Coronary artery (tissue), 2 donors: Measurements from ENCODE around the gene NFIX.

Experiments used
- DNase-seq: peaks from one replicate; pipeline ENCODE4 v3.0.0-alpha.2; 2017; ENCODE audit warnings: low spot score
- H3K27ac ChIP-seq, 2 donors: fragments of 200-600 bp; sonication (generic); one replicate each; pipeline ENCODE4 v1.5.1; 2016 to 2019
- H3K4me3 ChIP-seq: fragments of 200-600 bp; sonication (generic); 2 replicates; pipeline ENCODE4 v1.5.1; 2016; ENCODE audit warnings: mild to moderate bottlenecking, moderate library complexity
- TF ChIP-seq, protein P1 (sequence below): fragments of 200-600 bp; sonication (generic); IDR thresholded peaks from one replicate; pipeline ENCODE4 v1.5.1; 2019; ENCODE audit warnings: antibody characterized with exemption

Gene NFIX

DNA sequence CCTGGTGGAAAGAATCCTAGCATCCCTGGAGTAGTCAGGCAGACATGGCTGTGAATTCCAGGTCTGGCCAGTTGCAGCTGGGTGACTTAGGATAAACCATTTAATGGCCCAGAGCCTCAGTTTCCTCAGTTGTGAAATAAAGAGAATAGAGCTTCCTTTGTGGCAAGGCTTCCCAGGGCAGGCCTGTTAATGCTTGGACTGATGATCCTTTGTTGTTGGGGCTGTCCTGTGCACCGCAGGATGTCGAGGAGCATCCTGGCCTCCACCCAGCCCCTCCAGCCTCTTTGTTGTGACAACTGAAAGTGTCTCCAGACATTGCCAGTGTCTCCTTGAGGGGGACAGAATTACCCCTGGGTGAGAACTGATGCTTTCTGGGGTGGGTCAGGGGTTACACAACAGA, 91.1 kb downstream of the NFIX start:
- Histone ChIP-seq H3K4me3 (no peak overlapping the region), H3K27ac (peak overlapping the region in 1 of 2 donors; percentile 77)
- no peak for DNase-seq
- TF ChIP-seq, protein P1, sequence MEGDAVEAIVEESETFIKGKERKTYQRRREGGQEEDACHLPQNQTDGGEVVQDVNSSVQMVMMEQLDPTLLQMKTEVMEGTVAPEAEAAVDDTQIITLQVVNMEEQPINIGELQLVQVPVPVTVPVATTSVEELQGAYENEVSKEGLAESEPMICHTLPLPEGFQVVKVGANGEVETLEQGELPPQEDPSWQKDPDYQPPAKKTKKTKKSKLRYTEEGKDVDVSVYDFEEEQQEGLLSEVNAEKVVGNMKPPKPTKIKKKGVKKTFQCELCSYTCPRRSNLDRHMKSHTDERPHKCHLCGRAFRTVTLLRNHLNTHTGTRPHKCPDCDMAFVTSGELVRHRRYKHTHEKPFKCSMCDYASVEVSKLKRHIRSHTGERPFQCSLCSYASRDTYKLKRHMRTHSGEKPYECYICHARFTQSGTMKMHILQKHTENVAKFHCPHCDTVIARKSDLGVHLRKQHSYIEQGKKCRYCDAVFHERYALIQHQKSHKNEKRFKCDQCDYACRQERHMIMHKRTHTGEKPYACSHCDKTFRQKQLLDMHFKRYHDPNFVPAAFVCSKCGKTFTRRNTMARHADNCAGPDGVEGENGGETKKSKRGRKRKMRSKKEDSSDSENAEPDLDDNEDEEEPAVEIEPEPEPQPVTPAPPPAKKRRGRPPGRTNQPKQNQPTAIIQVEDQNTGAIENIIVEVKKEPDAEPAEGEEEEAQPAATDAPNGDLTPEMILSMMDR = no peak

DNA sequence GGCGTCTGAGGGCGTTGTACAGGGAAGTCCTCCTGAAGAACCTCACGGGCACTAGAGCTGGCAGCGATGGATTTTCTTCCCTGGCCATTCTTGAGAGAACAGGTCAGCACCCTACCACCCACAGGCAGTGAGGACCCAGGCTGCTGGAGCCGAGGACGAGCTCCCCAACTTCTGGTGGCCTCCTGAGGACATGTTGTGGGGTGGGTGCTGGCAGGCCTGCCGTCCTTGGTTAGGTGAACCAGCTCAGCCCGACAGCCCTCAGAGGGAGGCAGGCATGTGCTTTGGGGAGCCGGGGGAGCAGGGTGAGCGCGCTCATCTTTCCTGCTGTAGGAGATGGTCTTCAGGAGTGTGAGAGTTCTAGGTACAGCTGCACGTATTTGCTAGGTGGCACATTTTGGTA, 92.0 kb downstream of the NFIX start:
- peak overlapping the region; percentile 32 to 77 for H3K27ac ChIP-seq
- no peak overlapping the region for H3K4me3 ChIP-seq
- no peak for DNase-seq
- TF ChIP-seq, protein P1 = no peak

DNA sequence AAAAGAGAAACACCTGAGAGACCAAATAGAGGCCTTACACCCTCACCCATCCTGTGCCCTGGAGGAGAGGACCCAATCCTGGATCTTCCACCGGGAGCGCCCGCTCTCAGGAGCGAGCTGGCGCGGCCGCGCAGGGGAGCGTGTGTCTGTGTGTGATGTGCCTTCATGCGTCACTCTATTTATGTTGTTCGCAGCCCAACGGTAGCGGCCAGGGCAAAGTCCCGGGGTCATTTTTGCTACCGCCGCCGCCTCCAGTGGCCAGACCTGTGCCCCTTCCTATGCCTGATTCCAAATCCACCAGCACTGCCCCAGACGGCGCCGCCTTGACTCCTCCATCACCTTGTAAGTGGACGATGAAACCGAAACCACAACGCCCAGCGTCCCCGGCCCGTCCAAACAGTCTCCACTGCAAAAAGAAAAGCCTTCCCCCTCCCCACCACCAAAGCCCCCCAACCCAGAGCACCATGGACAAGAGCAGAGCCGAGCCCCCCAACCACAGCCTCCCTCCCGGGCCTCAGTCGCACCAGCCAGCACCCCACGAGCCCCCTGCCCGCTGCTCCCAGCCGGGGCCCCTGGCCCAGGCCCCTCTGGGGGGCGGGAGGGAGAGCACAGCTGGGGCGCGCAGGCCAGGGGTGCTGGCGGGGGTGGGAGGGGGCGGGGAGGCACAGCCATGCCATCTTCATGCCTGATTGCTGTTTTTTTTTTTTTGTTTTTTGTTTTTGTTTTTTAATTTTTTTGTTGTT, 92.7 kb downstream of the NFIX start:
- no peak for DNase-seq
- TF ChIP-seq, protein P1 = no peak
- H3K27ac ChIP-seq = peak overlapping the region in 1 of 2 donors; percentile 66
- H3K4me3 ChIP-seq = no peak overlapping the region

DNA sequence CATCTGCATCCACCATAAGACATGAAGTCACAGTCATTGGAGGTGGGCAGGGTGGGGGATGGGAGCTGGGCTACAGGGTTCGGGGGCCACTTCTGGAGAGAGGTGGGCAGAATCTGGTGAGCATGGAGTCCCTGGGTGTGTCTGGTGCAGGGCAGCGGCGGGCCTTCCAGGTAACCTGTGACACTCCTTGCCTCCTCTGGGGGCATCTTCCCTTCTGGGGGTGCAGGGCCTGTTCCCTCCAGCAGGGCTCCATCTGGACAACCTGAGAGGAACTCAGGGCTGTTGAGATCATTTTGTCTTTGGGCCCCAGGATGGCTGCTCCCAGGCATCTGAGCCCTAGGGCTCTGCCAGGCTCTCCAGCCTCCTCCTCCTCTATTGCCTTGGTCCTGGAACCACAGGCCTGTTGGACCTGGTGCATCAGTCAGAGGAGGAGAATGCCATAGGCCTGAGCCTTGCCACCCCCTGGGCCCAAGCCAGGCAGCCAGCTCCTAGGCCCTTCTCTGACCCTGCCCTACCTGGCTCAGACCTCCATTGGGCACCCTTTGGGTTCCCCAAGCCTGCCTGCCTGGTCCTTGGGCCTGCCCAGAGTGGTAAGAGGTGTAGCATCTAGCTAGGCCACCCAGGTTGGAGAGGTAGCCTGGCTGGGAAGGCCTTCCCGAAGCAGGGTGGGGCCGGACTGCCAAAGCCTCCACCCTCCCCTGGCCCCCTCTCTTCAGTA, 94.0 kb downstream of the NFIX start:
- TF ChIP-seq, protein P1 = no peak
- DNase-seq = no peak
- no peak overlapping the region for H3K4me3 ChIP-seq
- peak overlapping the region; percentile 83 to 95 for H3K27ac ChIP-seq

DNA sequence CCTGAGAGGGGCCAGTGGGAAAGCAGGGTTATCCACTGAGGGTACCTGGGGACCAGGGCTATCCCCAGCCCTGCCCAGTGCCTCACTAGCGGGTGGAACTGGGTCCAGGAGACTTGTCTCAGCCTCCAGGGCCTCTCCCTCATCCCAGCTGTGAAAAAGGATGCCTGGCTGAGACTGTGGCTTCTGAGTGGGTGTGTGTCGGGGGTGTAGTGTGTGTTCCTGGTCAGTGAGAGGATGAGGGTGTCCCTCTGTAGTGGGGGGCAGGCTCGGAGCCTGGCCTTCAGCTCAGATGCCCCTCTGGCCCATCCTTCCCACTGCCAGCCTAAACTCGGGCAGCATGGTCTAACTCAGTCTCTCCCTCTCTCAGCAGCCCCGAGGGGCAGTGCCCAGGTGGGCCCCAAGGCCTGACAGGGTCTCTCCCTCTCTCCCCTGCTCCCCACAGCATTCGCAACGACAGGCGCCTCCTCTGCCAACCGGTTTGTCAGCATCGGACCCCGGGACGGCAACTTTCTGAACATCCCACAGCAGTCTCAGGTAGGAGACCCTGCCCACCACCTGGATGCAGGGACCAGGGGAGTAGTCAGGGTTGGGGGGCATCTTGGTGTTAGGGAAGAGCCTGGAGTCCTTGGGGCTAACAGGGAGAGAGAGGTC, 94.7 kb downstream of the NFIX start:
- Histone ChIP-seq H3K4me3 (no peak overlapping the region), H3K27ac (peak overlapping the region; percentile 83 to 95)
- DNase-seq = no peak
- TF ChIP-seq, protein P1 = no peak

DNA sequence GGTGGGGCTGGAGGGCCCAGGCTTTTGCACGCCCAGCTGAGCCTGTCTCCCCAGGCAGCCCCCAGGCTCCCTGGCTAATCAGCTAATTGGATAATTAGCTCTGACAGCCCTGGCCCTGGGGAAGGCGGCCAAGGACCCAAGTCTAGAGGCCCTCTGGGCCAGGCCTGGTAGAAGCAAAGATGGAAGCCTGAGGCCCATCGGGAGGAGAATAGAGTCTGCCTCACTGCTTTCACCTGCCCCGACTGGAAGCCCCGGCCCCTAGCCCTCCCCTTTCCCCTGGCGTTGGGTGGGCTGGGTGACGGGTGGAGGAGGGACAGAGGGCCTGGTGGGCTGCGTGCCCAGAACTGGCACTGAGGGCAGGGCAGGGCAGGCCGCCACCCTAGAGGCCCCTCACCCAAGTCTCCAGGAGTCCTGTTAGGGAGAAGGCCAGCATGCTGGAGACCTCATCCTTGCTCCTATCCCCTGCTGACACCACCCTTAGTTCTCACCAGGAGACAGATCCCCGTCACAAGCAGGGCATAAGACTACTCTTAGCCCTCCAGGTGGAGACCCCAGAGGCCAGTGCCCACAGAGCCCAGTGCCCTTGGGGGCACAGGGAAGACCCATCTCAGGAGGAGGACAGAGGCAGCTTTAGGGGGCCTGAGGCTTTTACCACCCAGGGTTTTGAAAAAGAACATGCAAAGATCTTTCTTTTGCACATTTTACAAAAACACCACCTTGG, 95.4 kb downstream of the NFIX start:
- Histone ChIP-seq H3K4me3 (peak overlapping the region; percentile 8), H3K27ac (peak overlapping the region; percentile 83 to 95)
- TF ChIP-seq, protein P1 = no peak
- DNase-seq = no peak
